Mesendoderm (in vitro differentiated cells): ENCODE measurements around the gene NXPH4.

Experiments used
- DNase-seq: peaks from one replicate; pipeline ENCODE4 v3.0.0; 2013
- H2AK5ac ChIP-seq: 2 replicates; pipeline ENCODE4 v1.6.1; 2013; ENCODE audit warnings: low read length, inconsistent platforms
- H2BK120ac ChIP-seq: 2 replicates; pipeline ENCODE4 v1.6.1; 2013; ENCODE audit warnings: low read depth, mild to moderate bottlenecking, low read length, moderate library complexity, mixed read lengths
- H2BK15ac ChIP-seq: replicated peaks from 2 replicates; pipeline ENCODE4 v1.6.1; 2013; ENCODE audit warnings: low read depth, mild to moderate bottlenecking, moderate library complexity
- H2BK5ac ChIP-seq: 2 replicates; pipeline ENCODE4 v1.6.1; 2013; ENCODE audit warnings: low read length, inconsistent platforms
- H3K18ac ChIP-seq: 2 replicates; pipeline ENCODE4 v1.6.1; 2013; ENCODE audit warnings: mild to moderate bottlenecking, low read length, mixed read lengths
- H3K23ac ChIP-seq: one replicate; pipeline ENCODE4 v1.6.1; 2013; ENCODE audit warnings: low read length
- H3K27ac ChIP-seq: 2 replicates; pipeline ENCODE4 v1.5.1; 2013; ENCODE audit warnings: low read depth, mild to moderate bottlenecking, inconsistent platforms, low read length, moderate library complexity
- H3K27me3 ChIP-seq: 2 replicates; pipeline ENCODE4 v1.6.1; 2013; ENCODE audit warnings: low read length, control low read depth, mild to moderate bottlenecking, inconsistent platforms; ENCODE audit not compliant: insufficient read depth, poor library complexity
- H3K36me3 ChIP-seq: 2 replicates; pipeline ENCODE4 v1.6.1; 2013; ENCODE audit warnings: low read length, inconsistent platforms; ENCODE audit not compliant: control insufficient read depth, insufficient read depth
- H3K4ac ChIP-seq: one replicate; pipeline ENCODE4 v1.6.1; 2013; ENCODE audit warnings: low read depth, mild to moderate bottlenecking, low read length, moderate library complexity
- H3K4me1 ChIP-seq: 2 replicates; pipeline ENCODE4 v1.6.1; 2013; ENCODE audit warnings: low read depth, low read length, inconsistent platforms; ENCODE audit not compliant: control insufficient read depth
- H3K4me2 ChIP-seq: 2 replicates; pipeline ENCODE4 v1.6.1; 2013; ENCODE audit warnings: low read length
- H3K4me3 ChIP-seq: 2 replicates; pipeline ENCODE4 v1.5.1; 2013; ENCODE audit warnings: mild to moderate bottlenecking, low read length
- H3K56ac ChIP-seq: one replicate; pipeline ENCODE4 v1.6.1; 2013; ENCODE audit warnings: low read length
- H3K79me1 ChIP-seq: 2 replicates; pipeline ENCODE4 v1.6.1; 2013; ENCODE audit warnings: low read length, inconsistent platforms
- H3K79me2 ChIP-seq: 2 replicates; pipeline ENCODE4 v1.6.1; 2013; ENCODE audit warnings: mild to moderate bottlenecking, low read length; ENCODE audit not compliant: control insufficient read depth, insufficient read depth
- H3K9ac ChIP-seq: 2 replicates; pipeline ENCODE4 v1.6.1; 2013; ENCODE audit warnings: low read length, inconsistent platforms
- H4K5ac ChIP-seq: one replicate; pipeline ENCODE4 v1.6.1; 2013; ENCODE audit warnings: low read length
- H4K8ac ChIP-seq: one replicate; pipeline ENCODE4 v1.6.1; 2013; ENCODE audit warnings: low read depth, mild to moderate bottlenecking, control low read depth, low read length, moderate library complexity
- WGBS: extraction: QIAGEN DNeasy Blood & Tissue Kit; methylation state at CpG from one replicate; pipeline ENCODE4 v1.1.7; 2013; ENCODE audit warnings: low lambda C conversion rate, missing lambda C conversion rate; ENCODE audit not compliant: insufficient coverage; ENCODE audit errors: extremely low coverage; 5-methylcytosine and 5-hydroxymethylcytosine counted together

Gene NXPH4

GRCh38 chr12:57255916-57256315 is 39.3 kb downstream of the NXPH4 start:
- H3K27ac ChIP-seq = no peak overlapping the region
- no peaks in the 10 kb centered on the region for H3K27me3 ChIP-seq
- H3K4me1 ChIP-seq = no peaks in the 10 kb centered on the region
- H3K23ac ChIP-seq = no peak overlapping the region
- H2BK15ac ChIP-seq = no peak overlapping the region
- H3K18ac ChIP-seq = no peak overlapping the region
- H3K56ac ChIP-seq = no peak overlapping the region
- no peak overlapping the region for H3K9ac ChIP-seq
- H3K4me2 ChIP-seq = no peak overlapping the region
- no peaks in the 10 kb centered on the region for H3K79me1 ChIP-seq
- H2BK120ac ChIP-seq = no peak overlapping the region
- DNase-seq = no peak
- WGBS = no CpG with 5 or more reads among the region's 6 CpGs
- no peak overlapping the region for H2BK5ac ChIP-seq
- H4K5ac ChIP-seq = no peak overlapping the region
- no peak overlapping the region for H3K4me3 ChIP-seq
- no peak overlapping the region for H2AK5ac ChIP-seq
- H4K8ac ChIP-seq = no peak overlapping the region
- no peak overlapping the region for H3K4ac ChIP-seq
- no peaks in the 10 kb centered on the region for H3K79me2 ChIP-seq
- H3K36me3 ChIP-seq = peaks cover 2% of the 10 kb centered on the region

GRCh38 chr12:57258977-57259970 is 42.7 kb downstream of the NXPH4 start:
- Histone ChIP-seq H3K4me2 (no peak overlapping the region), H2BK15ac (no peak overlapping the region), H3K18ac (no peak overlapping the region), H2BK120ac (no peak overlapping the region), H3K9ac (no peak overlapping the region), H3K79me1 (no peaks in the 10 kb centered on the region), H3K23ac (no peak overlapping the region), H4K8ac (no peak overlapping the region), H3K36me3 (peaks cover 2% of the 10 kb centered on the region), H3K27me3 (no peaks in the 10 kb centered on the region), H3K79me2 (no peaks in the 10 kb centered on the region), H3K4ac (no peak overlapping the region), H2AK5ac (no peak overlapping the region), H4K5ac (no peak overlapping the region), H3K4me3 (no peak overlapping the region), H3K27ac (no peak overlapping the region), H3K56ac (no peak overlapping the region), H2BK5ac (no peak overlapping the region), H3K4me1 (no peaks in the 10 kb centered on the region)
- no CpG with 5 or more reads among the region's 6 CpGs for WGBS
- DNase-seq = no peak

GRCh38 chr12:57260366-57260765 is 43.8 kb downstream of the NXPH4 start:
- peaks cover 2% of the 10 kb centered on the region for H3K36me3 ChIP-seq
- no peak overlapping the region for H3K27ac ChIP-seq
- WGBS = no CpG with 5 or more reads among the region's 4 CpGs

GRCh38 chr12:57261428-57261865 is 44.9 kb downstream of the NXPH4 start:
- Histone ChIP-seq H2BK15ac (no peak overlapping the region), H3K4me1 (no peaks in the 10 kb centered on the region), H3K23ac (no peak overlapping the region), H3K18ac (no peak overlapping the region), H3K79me1 (no peaks in the 10 kb centered on the region), H2BK5ac (no peak overlapping the region), H2AK5ac (no peak overlapping the region), H3K4me2 (no peak overlapping the region), H3K4me3 (no peak overlapping the region), H4K5ac (no peak overlapping the region), H4K8ac (no peak overlapping the region), H3K27me3 (no peaks in the 10 kb centered on the region), H3K4ac (no peak overlapping the region), H2BK120ac (no peak overlapping the region), H3K36me3 (peaks cover 2% of the 10 kb centered on the region), H3K56ac (no peak overlapping the region), H3K27ac (no peak overlapping the region), H3K79me2 (no peaks in the 10 kb centered on the region), H3K9ac (no peak overlapping the region)
- peak; percentile 56 for DNase-seq
- no CpG with 5 or more reads among the region's 2 CpGs for WGBS

More at GRCh38 chr12:57260366-57260765, 43.8 kb downstream of the NXPH4 start:
- no peak for DNase-seq
- Histone ChIP-seq H2AK5ac (no peak overlapping the region), H3K18ac (no peak overlapping the region), H3K4me2 (no peak overlapping the region), H3K56ac (no peak overlapping the region), H3K79me2 (no peaks in the 10 kb centered on the region), H4K8ac (no peak overlapping the region), H3K4me3 (no peak overlapping the region), H2BK5ac (no peak overlapping the region), H2BK120ac (no peak overlapping the region), H3K23ac (no peak overlapping the region), H3K4me1 (no peaks in the 10 kb centered on the region), H3K27me3 (no peaks in the 10 kb centered on the region), H3K9ac (no peak overlapping the region), H3K4ac (no peak overlapping the region), H3K79me1 (no peaks in the 10 kb centered on the region), H2BK15ac (no peak overlapping the region), H4K5ac (no peak overlapping the region)

GRCh38 chr12:57262126-57262822 is 45.7 kb downstream of the NXPH4 start:
- Histone ChIP-seq H4K5ac (no peak overlapping the region), H3K4me2 (no peak overlapping the region), H3K79me1 (no peaks in the 10 kb centered on the region), H3K9ac (no peak overlapping the region), H3K4me1 (no peaks in the 10 kb centered on the region), H3K23ac (no peak overlapping the region), H4K8ac (no peak overlapping the region), H2BK5ac (no peak overlapping the region), H2BK15ac (no peak overlapping the region), H2BK120ac (no peak overlapping the region), H3K27ac (no peak overlapping the region), H3K27me3 (no peaks in the 10 kb centered on the region), H3K79me2 (no peaks in the 10 kb centered on the region), H3K18ac (no peak overlapping the region), H3K36me3 (peaks cover 4% of the 10 kb centered on the region), H3K56ac (no peak overlapping the region), H3K4me3 (no peak overlapping the region), H3K4ac (no peak overlapping the region), H2AK5ac (no peak overlapping the region)
- no CpG with 5 or more reads among the region's 3 CpGs for WGBS
- no peak for DNase-seq
